Psoas muscle (tissue), 8 donors: ENCODE measurements around the gene CCDC59. TPM values are rescaled to one million over a fixed set of nuclear protein-coding genes. Genes with fewer than 3 reads are reported as not detected.

Experiments used
- ATAC-seq, 4 donors: fragments of 200-7000 bp; cut with Tn5 transposase; one replicate each; pipeline ENCODE4 v1.9.1; 2020; ENCODE audit warnings: moderate library complexity in 3 of 4, mild to moderate bottlenecking in 2 of 4
- DNase-seq, 2 donors: peaks; one replicate each; pipeline ENCODE4 v3.0.0-alpha.2; 2020
- H3K27ac ChIP-seq: fragments of 200-600 bp; one replicate; pipeline ENCODE4 v1.8.0; 2022
- H3K27me3 ChIP-seq, 3 donors: fragments of 200-600 bp in 1 of 3; one replicate each; pipeline versions ENCODE4 v1.6.1 to v1.8.0; 2013 to 2022; ENCODE audit warnings: low read length in 2 of 3, mild to moderate bottlenecking in 2 of 3, moderate library complexity in 1 of 3; ENCODE audit not compliant: insufficient read depth in 3 of 3
- H3K36me3 ChIP-seq, 2 donors: fragments of 200-600 bp in 1 of 2; one replicate each; pipeline versions ENCODE4 v1.6.1 to v1.8.0; 2013 to 2022; ENCODE audit warnings: low read depth in 1 of 2, mild to moderate bottlenecking in 1 of 2, moderate library complexity in 1 of 2; ENCODE audit not compliant: insufficient read depth in 1 of 2
- H3K4me1 ChIP-seq: fragments of 200-600 bp; one replicate; pipeline ENCODE4 v1.8.0; 2022
- H3K4me3 ChIP-seq: fragments of 200-600 bp; one replicate; pipeline ENCODE4 v1.8.0; 2022; ENCODE audit warnings: mild to moderate bottlenecking
- H3K9me3 ChIP-seq: fragments of 200-600 bp; one replicate; pipeline ENCODE4 v1.8.0; 2022
- CTCF ChIP-seq: fragments of 200-600 bp; IDR thresholded peaks from one replicate; pipeline ENCODE4 v1.8.0; 2022; ENCODE audit warnings: antibody characterized with exemption
- WGBS, 3 donors: extraction: QIAGEN DNeasy Blood & Tissue Kit; methylation state at CpG; one replicate each; pipeline versions ENCODE4 v1.1.6 to v1.1.7; 2013; 5-methylcytosine and 5-hydroxymethylcytosine counted together
- intact Hi-C, 2 donors: fragments of 100-400 bp; cut with DNase I; formaldehyde crosslinking; loops; one replicate each; pipeline versions ENCODE4 v1.11.0 to v1.14.2; 2022
- polyA plus RNA-seq, 3 donors: library from polyadenylated mRNA; stranded (reverse); fragments of 200-250 nt; gene quantifications; one replicate each; pipeline ENCODE4 v1.2.3, GENCODE V29; 2013
- total RNA-seq, 4 donors: library from RNA; stranded (reverse); fragmentation: NEBNext Ultra II Directional in 2 of 4; extraction: Animal tissue kit (Norgen Biotek cat#: 25700) in 2 of 4; gene quantifications; one replicate each; pipeline versions ENCODE4 v1.2.1 to v1.2.4, GENCODE V29; 2021 to 2023
- donor health status: healthy with polysubstance abuse.
- donor health status: DM: no; HTN: no; CAD: no; lungs with moderate emphysema.
- donor health status: Bipolar disorder and iron deficiency.
- donor health status: healthy.
- donor health status: DM: yes; HTN: yes; CAD: no.
- donor health status: DM: no; HTN: no; CAD: no.
- donor health status: DM: no; HTN: no; CAD: no.
- donor health status: DM: yes; HTN: yes; CAD: no.

The CCDC59 gene
- total and polyA plus RNA-seq, 7 donors = 33.6 to 72.2 (median 43.0) TPM

- 37 to 42% (median 42%) methylated on average over 4 of the region's 4 CpGs for WGBS, 3 donors
- Histone ChIP-seq H3K9me3 (no peaks in the 10 kb centered on the region), H3K4me3 (peak overlapping the region; percentile 92), H3K4me1 (peaks cover 28% of the 10 kb centered on the region), H3K27me3 (no peaks in the 10 kb centered on the region), H3K27ac (peak overlapping the region; percentile 98), H3K36me3 (peaks cover 0 to 47% of the 10 kb centered on the region in 2 donors)
- no peak for TF ChIP-seq CTCF
- ATAC-seq (no peak), DNase-seq (no peak)
- intact Hi-C loops = no loop called here
Observed at GRCh38 chr12:82357340-82357739, 847 bp downstream of the CCDC59 start.

- intact Hi-C loops = no loop called here
Observed at GRCh38 chr12:82351390-82351789, 6.8 kb downstream of the CCDC59 start.

GRCh38 chr12:82350161-82350560 is 8.0 kb downstream of the CCDC59 start:
- Histone ChIP-seq H3K4me1 (no peaks in the 10 kb centered on the region), H3K4me3 (no peak overlapping the region), H3K27me3 (no peaks in the 10 kb centered on the region), H3K27ac (no peak overlapping the region), H3K9me3 (no peaks in the 10 kb centered on the region), H3K36me3 (peaks cover 0 to 79% of the 10 kb centered on the region in 2 donors)
- 89 to 93% (median 91%) methylated on average over 3 of the region's 3 CpGs for WGBS, 3 donors
- ATAC-seq = no peak
- intact Hi-C loops = no loop called here
- DNase-seq = no peak
- no peak for TF ChIP-seq CTCF

More at GRCh38 chr12:82351390-82351789, 6.8 kb downstream of the CCDC59 start:
- Histone ChIP-seq H3K36me3 (peaks cover 0 to 91% of the 10 kb centered on the region in 2 donors), H3K27ac (no peak overlapping the region), H3K4me1 (peaks cover 6% of the 10 kb centered on the region), H3K27me3 (no peaks in the 10 kb centered on the region), H3K9me3 (no peaks in the 10 kb centered on the region), H3K4me3 (no peak overlapping the region)
- DNase-seq (peak in 1 of 2 donors; percentile 22), ATAC-seq (no peak)
- 66 to 77% (median 70%) methylated on average over 6 of the region's 6 CpGs for WGBS, 3 donors
- TF ChIP-seq CTCF = no peak

DNA sequence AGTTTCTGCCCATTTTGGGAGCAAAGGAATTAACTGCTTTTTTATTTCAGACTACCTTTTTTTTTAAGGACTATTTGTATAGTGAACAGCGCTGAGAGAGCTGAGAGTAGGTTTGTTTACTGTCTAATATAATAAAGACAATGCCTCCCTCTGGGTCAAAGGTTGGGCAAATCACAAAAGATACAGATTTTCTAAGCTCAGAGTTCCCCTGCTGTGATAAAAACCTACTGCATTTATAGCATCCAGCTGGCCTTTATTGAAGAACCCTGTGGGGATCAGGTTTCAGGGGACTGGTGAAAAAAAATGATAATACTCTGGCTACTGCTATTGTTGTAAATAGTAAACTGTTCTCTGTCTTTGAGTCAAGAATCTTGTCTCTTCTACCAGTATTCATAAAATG is 28.7 kb downstream of the CCDC59 start:
- Histone ChIP-seq H3K9me3 (no peaks in the 10 kb centered on the region), H3K27ac (no peak overlapping the region), H3K36me3 (no peaks in the 10 kb centered on the region), H3K4me3 (no peak overlapping the region), H3K27me3 (no peaks in the 10 kb centered on the region), H3K4me1 (no peaks in the 10 kb centered on the region)
- TF ChIP-seq CTCF = no peak
- WGBS, 3 donors = 22 to 33% (median 29%) methylated on average over 1 of the region's 1 CpG
- ATAC-seq (no peak), DNase-seq (no peak)
- intact Hi-C loops = loop anchor here in 1 of 2 donors (10.0 kb wide), 1 partner anchor 685 kb away; no protein-coding TSS in a partner anchor

DNA sequence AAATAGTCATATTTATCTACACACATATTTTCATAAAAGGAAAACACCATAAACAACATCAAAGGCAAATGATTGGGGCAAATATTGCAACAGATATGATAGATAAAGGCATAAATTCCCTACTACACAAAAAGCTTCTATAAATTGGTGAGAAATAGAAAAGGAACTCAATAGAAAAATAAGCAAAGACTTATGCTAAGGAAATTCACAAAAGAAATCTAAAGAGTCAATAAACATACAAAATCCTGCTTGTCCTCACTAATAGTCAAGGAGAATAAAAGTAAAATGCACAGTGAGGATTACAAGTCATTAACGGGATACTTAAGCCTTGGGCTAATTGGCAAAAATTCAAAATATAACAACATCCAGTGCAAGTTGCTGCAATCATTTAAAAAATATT is 30.3 kb downstream of the CCDC59 start:
- no peak for ATAC-seq
- Histone ChIP-seq H3K36me3 (no peaks in the 10 kb centered on the region), H3K9me3 (no peaks in the 10 kb centered on the region), H3K27me3 (no peaks in the 10 kb centered on the region), H3K4me3 (no peak overlapping the region), H3K27ac (no peak overlapping the region), H3K4me1 (no peaks in the 10 kb centered on the region)
- no peak for TF ChIP-seq CTCF
- no peak for DNase-seq
- intact Hi-C loops = loop anchor here in 1 of 2 donors (10.0 kb wide), 1 partner anchor 683 kb away; no protein-coding TSS in a partner anchor
- 59 to 70% (median 64%) methylated on average over 1 of the region's 1 CpG for WGBS, 3 donors
